Keratinocyte (primary cell): ENCODE measurements around the gene NRF1. TPM values are rescaled to one million over a fixed set of nuclear protein-coding genes. Genes with fewer than 3 reads are reported as not detected.
A peak's percentile ranks its signal among the peaks of the same experiment; 100 is the strongest.

ENCODE experiments used
- DNase-seq: peaks from one replicate; pipeline ENCODE4 v3.0.0-alpha.2; 2011; ENCODE audit warnings: low read depth, missing footprints, low spot score
- FAIRE-seq: peaks from 2 replicates; lab custom pipeline; 2011; peaks lifted over from hg19 to GRCh38; lab: Jason Lieb, UNC
- H2AFZ ChIP-seq: 2 replicates; pipeline ENCODE4 v1.6.0; 2012; ENCODE audit warnings: low read length, control low read depth, inconsistent platforms; ENCODE audit not compliant: control insufficient read depth
- H3K27ac ChIP-seq: 2 replicates; pipeline ENCODE4 v1.5.1; 2011; ENCODE audit warnings: low read length; ENCODE audit not compliant: control insufficient read depth, insufficient read depth
- H3K27me3 ChIP-seq: 3 replicates; pipeline ENCODE4 v1.6.0; 2011; ENCODE audit warnings: low read length; ENCODE audit not compliant: control insufficient read depth, insufficient read depth; ENCODE audit errors: extremely low read depth
- H3K36me3 ChIP-seq, 2 experiments: 2 replicates in 1 of 2; 3 replicates in 1 of 2; pipeline ENCODE4 v1.5.1; 2011; ENCODE audit warnings: low read length in 2 of 2, mild to moderate bottlenecking in 1 of 2; ENCODE audit not compliant: control insufficient read depth in 2 of 2, insufficient read depth in 2 of 2; ENCODE audit errors: extremely low read depth in 1 of 2
- H3K4me1 ChIP-seq: 3 replicates; pipeline ENCODE4 v1.5.1; 2011; ENCODE audit warnings: low read length; ENCODE audit not compliant: control insufficient read depth, insufficient read depth; ENCODE audit errors: extremely low read depth
- H3K4me2 ChIP-seq: 3 replicates; pipeline ENCODE4 v1.6.0; 2011; ENCODE audit warnings: low read depth, low read length; ENCODE audit not compliant: control insufficient read depth, insufficient read depth; ENCODE audit errors: extremely low read depth
- H3K4me3 ChIP-seq, 3 experiments: fragments of 200-600 bp in 1 of 3; sonication (generic) in 1 of 3; 2 replicates in 2 of 3; 3 replicates in 1 of 3; pipeline ENCODE4 v1.5.1; 2011 to 2016; ENCODE audit warnings: low read length in 3 of 3, mild to moderate bottlenecking in 3 of 3, control low read depth in 2 of 3, inconsistent platforms in 1 of 3, low read depth in 1 of 3, mixed read lengths in 1 of 3, mixed run types in 1 of 3, moderate library complexity in 1 of 3; ENCODE audit not compliant: control insufficient read depth in 2 of 3, insufficient read depth in 2 of 3; ENCODE audit errors: extremely low read depth in 1 of 3
- H3K79me2 ChIP-seq: 2 replicates; pipeline ENCODE4 v1.6.0; 2012; ENCODE audit warnings: low read length; ENCODE audit not compliant: control insufficient read depth, insufficient read depth
- H3K9ac ChIP-seq: 3 replicates; pipeline ENCODE4 v1.6.0; 2011; ENCODE audit warnings: low read length; ENCODE audit not compliant: control insufficient read depth, insufficient read depth; ENCODE audit errors: extremely low read depth
- H3K9me1 ChIP-seq: 3 replicates; pipeline ENCODE4 v1.6.0; 2011; ENCODE audit warnings: low read length; ENCODE audit not compliant: control insufficient read depth, insufficient read depth; ENCODE audit errors: extremely low read depth
- H3K9me3 ChIP-seq: 2 replicates; pipeline ENCODE4 v1.5.1; 2012; ENCODE audit warnings: low read depth, low read length; ENCODE audit not compliant: control insufficient read depth
- H4K20me1 ChIP-seq: 3 replicates; pipeline ENCODE4 v1.6.0; 2011; ENCODE audit warnings: low read length; ENCODE audit not compliant: control insufficient read depth, insufficient read depth; ENCODE audit errors: extremely low read depth
- CTCF ChIP-seq, 3 experiments: IDR thresholded peaks in 1 of 3; conservative IDR thresholded peaks in 1 of 3; optimal IDR thresholded peaks in 1 of 3; 2 replicates in 2 of 3; 3 replicates in 1 of 3; pipeline versions ENCODE3 to v1.5.1; 2011; ENCODE audit warnings: low read length in 3 of 3, mild to moderate bottlenecking in 3 of 3, moderate library complexity in 2 of 3, control low read depth in 1 of 3, inconsistent platforms in 1 of 3; ENCODE audit not compliant: insufficient read depth in 2 of 3; ENCODE audit errors: extremely low read depth in 1 of 3
- EZH2 ChIP-seq: IDR thresholded peaks from one replicate; pipeline ENCODE4 v1.6.1; 2012; ENCODE audit warnings: inconsistent platforms, mild to moderate bottlenecking, low read length, moderate library complexity
- dilution Hi-C: fragments of 300-500 bp; cut with MboI; formaldehyde crosslinking; loops from one replicate; pipeline ENCODE4 v1.7.0; 2020; ENCODE audit warnings: low sequenced_read_pairs; ENCODE audit not compliant: extremely low pct_ligation_motif_present
- polyA plus RNA-seq, 5 experiments: library from polyadenylated mRNA; depleted of rRNA in 3 of 5; stranded (reverse) in 3 of 5; stranded (forward) in 1 of 5; unstranded in 1 of 5; fragments of >200 nt; gene quantifications; 1 replicate in 1 of 5; 2 replicates in 3 of 5; 3 replicates in 1 of 5; pipeline versions ENCODE4 v1.2.1 to v1.2.3, GENCODE V29; 2011 to 2012; ENCODE audit warnings: missing spikeins in 2 of 5, low read depth in 1 of 5, low replicate concordance in 1 of 5

The NRF1 gene
- polyA plus RNA-seq, 1 donor (not counting 4 experiments of a cell fraction or from before 2014, with no cell fraction given) = 12.6 TPM

- peaks cover 0 to 9% of the 10 kb centered on the region in 2 experiments for H3K36me3 ChIP-seq
- H4K20me1 ChIP-seq = peaks cover under 1% of the 10 kb centered on the region
- peaks cover 8% of the 10 kb centered on the region for H3K4me1 ChIP-seq
- H3K27me3 ChIP-seq = no peaks in the 10 kb centered on the region
- TF ChIP-seq CTCF (optimal IDR thresholded peaks at IDR 0.05 in 1 of 3, IDR thresholded peaks at IDR 0.05 in 1 of 3, conservative IDR thresholded peaks at IDR 0.05 in 1 of 3; ENCODE audit: extremely low read depth in 1 of 3, insufficient read depth in 2 of 3, low read length in 3 of 3) (no peak), EZH2 (no peak)
- FAIRE-seq (peak; percentile 17), DNase-seq (no peak)
- dilution Hi-C loops = no loop called here
- no peaks in the 10 kb centered on the region for H3K9me1 ChIP-seq
- no peak overlapping the region for H2AFZ ChIP-seq
- H3K79me2 ChIP-seq = no peaks in the 10 kb centered on the region
- no peak overlapping the region for H3K9ac ChIP-seq
- H3K27ac ChIP-seq = no peak overlapping the region
- H3K9me3 ChIP-seq = no peaks in the 10 kb centered on the region
- no peak overlapping the region for H3K4me3 ChIP-seq
- H3K4me2 ChIP-seq = no peak overlapping the region
Observed at GRCh38 chr7:129669901-129670300, 58.4 kb downstream of the NRF1 start.

DNA sequence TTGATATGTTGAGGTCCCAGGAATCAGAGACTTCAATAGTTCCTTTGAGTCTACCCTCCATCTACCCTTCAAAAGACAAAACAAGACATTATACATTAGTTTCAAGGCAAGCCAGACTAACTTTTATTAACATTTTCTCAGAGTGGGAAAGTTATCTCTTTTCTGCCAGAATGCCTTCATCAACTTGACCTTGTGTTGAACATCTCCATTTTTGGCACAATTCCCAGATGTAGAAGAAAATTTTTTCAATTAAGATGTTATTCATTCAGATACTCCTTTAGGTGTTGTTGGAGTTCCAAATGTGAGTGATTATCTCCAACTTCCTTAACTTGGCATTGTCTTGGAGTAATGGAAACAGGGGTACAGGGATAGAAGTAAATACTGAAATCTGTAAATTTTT, 59.1 kb downstream of the NRF1 start:
- no peak overlapping the region for H2AFZ ChIP-seq
- no peak overlapping the region for H3K27ac ChIP-seq
- peaks cover 0 to 9% of the 10 kb centered on the region in 2 experiments for H3K36me3 ChIP-seq
- TF ChIP-seq CTCF (optimal IDR thresholded peaks at IDR 0.05 in 1 of 3, IDR thresholded peaks at IDR 0.05 in 1 of 3, conservative IDR thresholded peaks at IDR 0.05 in 1 of 3; ENCODE audit: extremely low read depth in 1 of 3, insufficient read depth in 2 of 3, low read length in 3 of 3) = no peak
- TF ChIP-seq EZH2 = no peak
- no peak overlapping the region for H3K4me3 ChIP-seq
- no peaks in the 10 kb centered on the region for H3K79me2 ChIP-seq
- no peaks in the 10 kb centered on the region for H3K9me3 ChIP-seq
- no peak overlapping the region for H3K4me2 ChIP-seq
- H3K9me1 ChIP-seq = no peaks in the 10 kb centered on the region
- peak; percentile 43 for FAIRE-seq
- H3K9ac ChIP-seq = no peak overlapping the region
- dilution Hi-C loops = no loop called here
- no peaks in the 10 kb centered on the region for H3K27me3 ChIP-seq
- H3K4me1 ChIP-seq = peaks cover under 1% of the 10 kb centered on the region
- no peaks in the 10 kb centered on the region for H4K20me1 ChIP-seq
- DNase-seq = no peak
